ENCODE measurements around the gene ARX.

Gene ARX

GRCh38 chrX:25028726-25029125 lies 13.0 kb upstream of the ARX start (continued):
- no peak for TF ChIP-seq TSHZ2 (CRISPR knock-in tag; IDR thresholded peaks at IDR 0.05)

- TF ChIP-seq ESRRG (CRISPR knock-in tag; IDR thresholded peaks at IDR 0.05) (no peak), ISL1 (CRISPR knock-in tag; IDR thresholded peaks at IDR 0.05) (no peak), ZC3H10 (CRISPR knock-in tag; IDR thresholded peaks at IDR 0.05) (no peak), CSDC2 (CRISPR knock-in tag; IDR thresholded peaks at IDR 0.05) (no peak), POU6F1 (CRISPR knock-in tag; IDR thresholded peaks at IDR 0.05; ENCODE audit: borderline replicate concordance, low read depth) (no peak), CSRNP3 (CRISPR knock-in tag; IDR thresholded peaks at IDR 0.05) (no peak), TCF4 (CRISPR knock-in tag; IDR thresholded peaks at IDR 0.05; ENCODE audit: borderline replicate concordance) (no peak), PATZ1 (CRISPR knock-in tag; IDR thresholded peaks at IDR 0.05; ENCODE audit: borderline replicate concordance) (no peak), CREB5 (CRISPR knock-in tag; IDR thresholded peaks at IDR 0.05; ENCODE audit: low read depth) (no peak), ZNF8 (CRISPR knock-in tag; IDR thresholded peaks at IDR 0.05) (no peak), ZFP3 (CRISPR knock-in tag; IDR thresholded peaks at IDR 0.05) (no peak), GLIS3 (CRISPR knock-in tag; IDR thresholded peaks at IDR 0.05) (no peak), ZNF565 (CRISPR knock-in tag; conservative IDR thresholded peaks at IDR 0.05; ENCODE audit: low read depth) (no peak), BACH2 (CRISPR knock-in tag; IDR thresholded peaks at IDR 0.05; ENCODE audit: borderline replicate concordance) (no peak), SNAI2 (CRISPR knock-in tag; IDR thresholded peaks at IDR 0.05) (no peak), OSR1 (CRISPR knock-in tag; IDR thresholded peaks at IDR 0.05) (no peak), TOX (CRISPR knock-in tag; IDR thresholded peaks at IDR 0.05; ENCODE audit: borderline replicate concordance) (no peak), ZFP30 (CRISPR knock-in tag; IDR thresholded peaks at IDR 0.05) (no peak), ZNF70 (CRISPR knock-in tag; IDR thresholded peaks at IDR 0.05) (no peak)
- no peak for ATAC-seq
Observed at GRCh38 chrX:25026576-25026975, 10.8 kb upstream of the ARX start.

- TF ChIP-seq PPARA (CRISPR knock-in tag; IDR thresholded peaks at IDR 0.05; ENCODE audit: borderline replicate concordance) (no peak), ZC3H10 (CRISPR knock-in tag; IDR thresholded peaks at IDR 0.05) (no peak), ESRRG (CRISPR knock-in tag; IDR thresholded peaks at IDR 0.05) (no peak), CSRNP3 (CRISPR knock-in tag; IDR thresholded peaks at IDR 0.05) (no peak), ZFP30 (CRISPR knock-in tag; IDR thresholded peaks at IDR 0.05) (no peak), ISL1 (CRISPR knock-in tag; IDR thresholded peaks at IDR 0.05) (no peak), OSR1 (CRISPR knock-in tag; IDR thresholded peaks at IDR 0.05) (no peak), TOX (CRISPR knock-in tag; IDR thresholded peaks at IDR 0.05; ENCODE audit: borderline replicate concordance) (no peak), PATZ1 (CRISPR knock-in tag; IDR thresholded peaks at IDR 0.05; ENCODE audit: borderline replicate concordance) (no peak), GLIS3 (CRISPR knock-in tag; IDR thresholded peaks at IDR 0.05) (no peak), RARB (CRISPR knock-in tag; IDR thresholded peaks at IDR 0.05) (no peak), CREB5 (CRISPR knock-in tag; IDR thresholded peaks at IDR 0.05; ENCODE audit: low read depth) (no peak), TCF4 (CRISPR knock-in tag; IDR thresholded peaks at IDR 0.05; ENCODE audit: borderline replicate concordance) (no peak), ZNF70 (CRISPR knock-in tag; IDR thresholded peaks at IDR 0.05) (no peak), SNAI2 (CRISPR knock-in tag; IDR thresholded peaks at IDR 0.05) (no peak)
- ATAC-seq = no peak
Observed at GRCh38 chrX:25025615-25026014, 9.8 kb upstream of the ARX start.
